ENCODE results near the gene NTNG2. TPM values are rescaled to one million over a fixed set of nuclear protein-coding genes. Genes with fewer than 3 reads are reported as not detected.

The NTNG2 gene
- total and polyA plus RNA-seq, 2 of the 13 experiments (the other 11 are each of a cell fraction or from before 2014, with no cell fraction given) = 0.02 to 0.36 TPM

DNA sequence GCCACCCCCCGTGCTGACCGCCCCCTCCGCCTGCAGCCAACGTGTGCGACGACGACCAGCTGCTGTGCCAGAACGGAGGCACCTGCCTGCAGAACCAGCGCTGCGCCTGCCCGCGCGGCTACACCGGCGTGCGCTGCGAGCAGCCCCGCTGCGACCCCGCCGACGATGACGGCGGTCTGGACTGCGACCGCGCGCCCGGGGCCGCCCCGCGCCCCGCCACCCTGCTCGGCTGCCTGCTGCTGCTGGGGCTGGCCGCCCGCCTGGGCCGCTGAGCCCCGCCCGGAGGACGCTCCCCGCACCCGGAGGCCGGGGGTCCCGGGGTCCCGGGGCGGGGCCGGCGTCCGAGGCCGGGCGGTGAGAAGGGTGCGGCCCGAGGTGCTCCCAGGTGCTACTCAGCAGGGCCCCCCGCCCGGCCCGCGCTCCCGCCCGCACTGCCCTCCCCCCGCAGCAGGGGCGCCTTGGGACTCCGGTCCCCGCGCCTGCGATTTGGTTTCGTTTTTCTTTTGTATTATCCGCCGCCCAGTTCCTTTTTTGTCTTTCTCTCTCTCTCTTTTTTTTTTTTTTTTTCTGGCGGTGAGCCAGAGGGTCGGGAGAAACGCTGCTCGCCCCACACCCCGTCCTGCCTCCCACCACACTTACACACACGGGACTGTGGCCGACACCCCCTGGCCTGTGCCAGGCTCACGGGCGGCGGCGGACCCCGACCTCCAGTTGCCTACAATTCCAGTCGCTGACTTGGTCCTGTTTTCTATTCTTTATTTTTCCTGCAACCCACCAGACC lies 80.2 kb downstream of the NTNG2 start:
- CTCF ChIA-PET (ENCODE audit: low intra/inter-chr PET ratio, low total read pairs) = no interaction called here
- ATAC-seq = peak; percentile 12; the same call in 2 of the 3 replicates
- H3K9ac ChIP-seq (ENCODE audit: insufficient read depth, low read depth, low read length) = no peak overlapping the region; the same call in 1 of the 2 replicates
- no peaks in the 10 kb centered on the region for H3K9me3 ChIP-seq (ENCODE audit: low read length)
- DNase-seq (ENCODE audit: low spot score) = no peak
- H3K4me1 ChIP-seq (ENCODE audit: insufficient read depth, low read length) = peaks cover 16% of the 10 kb centered on the region
- H3K4me2 ChIP-seq (ENCODE audit: low read depth, low read length) = peak overlapping the region; percentile 80
- peaks cover 16 to 69% of the 10 kb centered on the region in 2 experiments; a peak in 4 of 5 replicates for H3K27me3 ChIP-seq (ENCODE audit: control insufficient read depth in 1 of 2, insufficient read depth in 2 of 2, low read length in 2 of 2)
- H3K4me3 ChIP-seq (replicated peaks in 1 of 3; ENCODE audit: insufficient read depth in 1 of 3, low read depth in 2 of 3, low read length in 3 of 3) = peak overlapping the region; percentile 65 to 73 (median 66)
- BruUV-seq (replicated peaks) = no TSS peak
- H4K20me1 ChIP-seq (ENCODE audit: insufficient read depth, low read length) = no peaks in the 10 kb centered on the region
- no peaks in the 10 kb centered on the region for H3K36me3 ChIP-seq (replicated peaks in 1 of 2; ENCODE audit: control insufficient read depth in 1 of 2, insufficient read depth in 2 of 2, low read length in 2 of 2)
- intact Hi-C loops (cut with micrococcal nuclease; ENCODE audit: unreplicated experiment) (loop anchor here (5.0 kb wide), 1 partner anchor 480 kb away; no protein-coding TSS in a partner anchor), in situ Hi-C loops (cut with HindIII; ENCODE audit: extremely low pct_ligation_motif_present, low pct_unique_long_range_greater_than_20kb) (loop anchor here (25.0 kb wide), 1 partner anchor 655 kb away; no protein-coding TSS in a partner anchor)
- H2AFZ ChIP-seq (ENCODE audit: low read length) = no peak overlapping the region
- FAIRE-seq = no peak
- WGBS (ENCODE audit: low lambda C conversion rate) = 2% methylated on average over 27 of the region's 81 CpGs
- POLR2A ChIA-PET = interaction anchor here (1.0 kb wide), 1 partner anchor 113 kb away, joined by 3 read pairs; the partner anchor contains the start of gene SETX
- no peak overlapping the region for H3K27ac ChIP-seq (ENCODE audit: extremely low read length, insufficient read depth, low read length)
- no peaks in the 10 kb centered on the region for H3K79me2 ChIP-seq (ENCODE audit: insufficient read depth, low read length)
- TF ChIP-seq ZNF577 (CRISPR knock-in tag; IDR thresholded peaks at IDR 0.05; ENCODE audit: borderline replicate concordance, low read depth) (no peak), GPN1 (CRISPR knock-in tag; IDR thresholded peaks at IDR 0.05; ENCODE audit: borderline replicate concordance) (no peak), AKNA (CRISPR knock-in tag; IDR thresholded peaks at IDR 0.05; ENCODE audit: borderline replicate concordance) (no peak), XBP1 (CRISPR knock-in tag; IDR thresholded peaks at IDR 0.05) (no peak), ZBTB49 (CRISPR knock-in tag; IDR thresholded peaks at IDR 0.05; ENCODE audit: borderline replicate concordance) (no peak), RXRA (CRISPR knock-in tag; IDR thresholded peaks at IDR 0.05) (no peak), ZNF446 (CRISPR knock-in tag; IDR thresholded peaks at IDR 0.05) (0 out of 2 replicates have a peak, but pooled peaks have one; percentile 6), ZFY (CRISPR knock-in tag; IDR thresholded peaks at IDR 0.05) (no peak; the same call in 1 of the 2 replicates), MAX (IDR thresholded peaks at IDR 0.05) (peak; percentile 43), RNF2 (conservative IDR thresholded peaks at IDR 0.05; ENCODE audit: low read depth) (0 out of 2 replicates have a peak, but pooled peaks have one; percentile 12), SSRP1 (CRISPR knock-in tag; IDR thresholded peaks at IDR 0.05) (no peak), EED (CRISPR knock-in tag; IDR thresholded peaks at IDR 0.05) (no peak), MIXL1 (CRISPR knock-in tag; IDR thresholded peaks at IDR 0.05) (no peak)
- TF ChIP-seq, protein P1, sequence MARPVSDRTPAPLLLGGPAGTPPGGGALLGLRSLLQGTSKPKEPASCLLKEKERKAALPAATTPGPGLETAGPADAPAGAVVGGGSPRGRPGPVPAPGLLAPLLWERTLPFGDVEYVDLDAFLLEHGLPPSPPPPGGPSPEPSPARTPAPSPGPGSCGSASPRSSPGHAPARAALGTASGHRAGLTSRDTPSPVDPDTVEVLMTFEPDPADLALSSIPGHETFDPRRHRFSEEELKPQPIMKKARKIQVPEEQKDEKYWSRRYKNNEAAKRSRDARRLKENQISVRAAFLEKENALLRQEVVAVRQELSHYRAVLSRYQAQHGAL (CRISPR knock-in tag; IDR thresholded peaks at IDR 0.05; ENCODE audit: not compliant biosample characterization) = no peak
- TF ChIP-seq, protein P2, sequence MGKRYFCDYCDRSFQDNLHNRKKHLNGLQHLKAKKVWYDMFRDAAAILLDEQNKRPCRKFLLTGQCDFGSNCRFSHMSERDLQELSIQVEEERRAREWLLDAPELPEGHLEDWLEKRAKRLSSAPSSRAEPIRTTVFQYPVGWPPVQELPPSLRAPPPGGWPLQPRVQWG (CRISPR knock-in tag; IDR thresholded peaks at IDR 0.05; ENCODE audit: borderline replicate concordance, low read depth) = no peak

Measured in HepG2 (cell line).